GM19025 (cell line): ENCODE results near the gene LAMTOR2.
"Not testable (repeated sequence)": the region's sequence is repeated elsewhere in the genome, so short reads cannot be mapped to it uniquely, and the experiment has no call there.

Experiments
- ATAC-seq: cut with Tn5 transposase; IDR thresholded peaks from one replicate; pipeline ENCODE4 v1.9.1; 2021; ENCODE audit warnings: mild to moderate bottlenecking, low read depth, moderate library complexity; ENCODE audit not compliant: unreplicated experiment

Gene LAMTOR2

GRCh38 chr1:156051011-156051725 is 3.4 kb upstream of the LAMTOR2 start:
- no peak for ATAC-seq

- no peak for ATAC-seq
Measured at GRCh38 chr1:156052862-156053767, 1.5 kb upstream of the LAMTOR2 start.

- ATAC-seq: peak; percentile 42
Measured at GRCh38 chr1:156053768-156054499, 648 bp upstream of the LAMTOR2 start, which contains the start of gene UBQLN4. TSS of gene UBQLN4 (minus strand) at chr1:156053798. CDS start at chr1:156053701, 97 bp downstream.

- no peak for ATAC-seq
Measured at GRCh38 chr1:156055281-156056048, 883 bp downstream of the LAMTOR2 start.

- no peak for ATAC-seq
Measured at GRCh38 chr1:156056326-156056849, 1.8 kb downstream of the LAMTOR2 start.

GRCh38 chr1:156060937-156061636 is 6.5 kb downstream of the LAMTOR2 start, which contains the start of gene RAB25:
TSS of gene RAB25 (plus strand) at chr1:156061160. CDS start at chr1:156061401, 241 bp downstream.
- no peak for ATAC-seq

GRCh38 chr1:156062189-156062588 is 7.6 kb downstream of the LAMTOR2 start:
- no peak for ATAC-seq

- no peak for ATAC-seq
Measured at GRCh38 chr1:156063997-156064285, 9.4 kb downstream of the LAMTOR2 start.

- no peak for ATAC-seq
Measured at GRCh38 chr1:156064615-156065014, 10.0 kb downstream of the LAMTOR2 start.

- ATAC-seq: no peak
Measured at GRCh38 chr1:156065212-156065611, 10.6 kb downstream of the LAMTOR2 start.

- no peak for ATAC-seq
Measured at GRCh38 chr1:156065871-156066270, 11.3 kb downstream of the LAMTOR2 start.

GRCh38 chr1:156067262-156067661 is 12.7 kb downstream of the LAMTOR2 start:
- no peak for ATAC-seq

GRCh38 chr1:156069490-156070455 is 15.2 kb downstream of the LAMTOR2 start:
- no peak for ATAC-seq

- ATAC-seq: no peak
Measured at GRCh38 chr1:156070548-156070947, 16.0 kb downstream of the LAMTOR2 start.

- ATAC-seq: not testable (repeated sequence)
Measured at GRCh38 chr1:156071332-156071816, 16.8 kb downstream of the LAMTOR2 start.

- ATAC-seq: no peak
Measured at GRCh38 chr1:156072251-156072650, 17.7 kb downstream of the LAMTOR2 start.

- ATAC-seq: no peak
Measured at GRCh38 chr1:156073110-156073687, 18.6 kb downstream of the LAMTOR2 start.

GRCh38 chr1:156073740-156074139 is 19.2 kb downstream of the LAMTOR2 start:
- ATAC-seq: no peak
